K562 (cell line): ENCODE results near the gene GABPB2. TPM values are rescaled to one million over a fixed set of nuclear protein-coding genes. Genes with fewer than 3 reads are reported as not detected.

Experiments
- ARID3B ChIP-seq: fragments of 250-450 bp; sonication (Bioruptor Pico); IDR thresholded peaks from 2 replicates; pipeline ENCODE4 v1.4.0; 2020; ENCODE audit warnings: borderline replicate concordance
- ARID4B ChIP-seq: sonication (generic); formaldehyde crosslinking; IDR thresholded peaks from 2 replicates; pipeline ENCODE4 v1.8.0; 2022; ENCODE audit warnings: mild to moderate bottlenecking, missing genetic modification reagents
- E2F5 ChIP-seq: sonication (generic); formaldehyde crosslinking; IDR thresholded peaks from 2 replicates; pipeline ENCODE4 v1.8.0; 2022; ENCODE audit warnings: mild to moderate bottlenecking, missing genetic modification reagents
- ELF4 ChIP-seq: fragments of 450-650 bp; formaldehyde crosslinking; IDR thresholded peaks from 2 replicates; pipeline ENCODE4 v1.4.0; 2022; ENCODE audit warnings: missing genetic modification characterization
- ELK3 ChIP-seq: fragments of 450-650 bp; formaldehyde crosslinking; IDR thresholded peaks from 2 replicates; pipeline ENCODE4 v1.4.0; 2020; ENCODE audit warnings: mild to moderate bottlenecking
- GATAD2B ChIP-seq: fragments of 450-650 bp; IDR thresholded peaks from 2 replicates; pipeline ENCODE4 v1.6.1; 2017; ENCODE audit warnings: mild to moderate bottlenecking, borderline replicate concordance
- KLF13 ChIP-seq: fragments of 450-650 bp; IDR thresholded peaks from 2 replicates; pipeline ENCODE4 v1.6.1; 2016; ENCODE audit warnings: missing genetic modification characterization, low read depth, mild to moderate bottlenecking, missing compliant biosample characterization, moderate library complexity, borderline replicate concordance
- MEIS2 ChIP-seq: fragments of 450-650 bp; IDR thresholded peaks from 2 replicates; pipeline ENCODE4 v1.6.1; 2014; ENCODE audit warnings: mild to moderate bottlenecking; ENCODE audit not compliant: partially characterized antibody
- NELFE ChIP-seq: IDR thresholded peaks from 2 replicates; pipeline ENCODE4 v1.6.1; 2011; ENCODE audit warnings: mild to moderate bottlenecking; ENCODE audit not compliant: insufficient read depth, insufficient read length
- NR3C1 ChIP-seq: sonication (generic); formaldehyde crosslinking; IDR thresholded peaks from 2 replicates; pipeline ENCODE4 v1.8.1; 2022; ENCODE audit warnings: missing genetic modification reagents
- NR4A1 ChIP-seq, 2 experiments: fragments of 250-450 bp in 1 of 2; fragments of 450-650 bp in 1 of 2; sonication (Bioruptor Pico) in 1 of 2; IDR thresholded peaks; 2 replicates each; pipeline versions ENCODE4 v1.4.0 to v1.6.1; 2016 to 2020; ENCODE audit warnings: mild to moderate bottlenecking in 2 of 2, missing compliant biosample characterization in 1 of 2, missing genetic modification characterization in 1 of 2, moderate library complexity in 1 of 2
- PCBP1 ChIP-seq: fragments of 200-400 bp; formaldehyde crosslinking; IDR thresholded peaks from 2 replicates; pipeline ENCODE4 v1.6.1; 2018; ENCODE audit warnings: mild to moderate bottlenecking, low read depth, low read length; ENCODE audit not compliant: poor library complexity, severe bottlenecking
- POLR2A ChIP-seq: fragments of 450-650 bp; conservative IDR thresholded peaks from 2 replicates; pipeline ENCODE4 v1.6.1; 2016
- RFX1 ChIP-seq: fragments of 450-650 bp; IDR thresholded peaks from 2 replicates; pipeline ENCODE4 v1.6.1; 2016; ENCODE audit warnings: mild to moderate bottlenecking, moderate library complexity
- SNIP1 ChIP-seq: fragments of 450-650 bp; IDR thresholded peaks from 2 replicates; pipeline ENCODE4 v1.7.1; 2017; ENCODE audit warnings: low read depth, mild to moderate bottlenecking
- SREBF2 ChIP-seq: sonication (generic); formaldehyde crosslinking; IDR thresholded peaks from 2 replicates; pipeline ENCODE4 v1.4.0; 2020; ENCODE audit warnings: mild to moderate bottlenecking, missing genetic modification reagents
- SRSF3 ChIP-seq: fragments of 200-400 bp; formaldehyde crosslinking; IDR thresholded peaks from 2 replicates; pipeline ENCODE4 v1.6.1; 2016; ENCODE audit warnings: mild to moderate bottlenecking, low read length, moderate library complexity; ENCODE audit not compliant: insufficient read depth
- polyA plus RNA-seq, 8 experiments: library from polyadenylated mRNA; depleted of rRNA in 4 of 8; stranded (reverse) in 5 of 8; unstranded in 3 of 8; fragments of >200 nt; fragmentation: Nextera tagmentation in 2 of 8; fragmentation: Illumina TruSeq in 1 of 8; extraction: Ambion mirVana in 2 of 8; extraction: Trizol in 1 of 8; gene quantifications; 2 replicates each; pipeline versions ENCODE4 v1.2.1 to v1.2.3, GENCODE V29; 2011 to 2014; ENCODE audit warnings: inconsistent platforms in 1 of 8, missing spikeins in 1 of 8
- total RNA-seq, 7 experiments: library from RNA; depleted of rRNA in 6 of 7; stranded (reverse); fragments of >200 nt in 6 of 7; fragmentation: Illumina TruSeq in 2 of 7; extraction: Trizol in 2 of 7; gene quantifications; 2 replicates each; pipeline versions ENCODE4 v1.2.1 to v1.2.3, GENCODE V29; 2011 to 2021; ENCODE audit warnings: low replicate concordance in 1 of 7
- TF ChIP-seq, protein P1 (sequence below): fragments of 250-450 bp; sonication (Bioruptor Pico); IDR thresholded peaks from 2 replicates; pipeline ENCODE4 v1.4.0; 2020; ENCODE audit warnings: mild to moderate bottlenecking

GABPB2 gene
- total and polyA plus RNA-seq, 9 of the 15 experiments (the other 6 are each of a cell fraction or from before 2014, with no cell fraction given): 2.2 to 13.3 (median 6.1) TPM

- peak; percentile 94 for TF ChIP-seq ELF4 (CRISPR knock-in tag)
- no peak for TF ChIP-seq ARID3B (CRISPR knock-in tag)
- no peak for TF ChIP-seq ELK3
- no peak for TF ChIP-seq E2F5
- TF ChIP-seq NR3C1 (CRISPR knock-in tag): no peak
- peak; percentile 57 for TF ChIP-seq MEIS2
- no peak for TF ChIP-seq SNIP1
- no peak for TF ChIP-seq PCBP1
- no peak for TF ChIP-seq NR4A1 (CRISPR knock-in tag; IDR thresholded peaks at IDR 0.05)
- TF ChIP-seq NR4A1 (tag; IDR thresholded peaks at IDR 0.05): peak; percentile 58; the same call in 1 of the 2 replicates
- no peak for TF ChIP-seq NELFE
- no peak for TF ChIP-seq SREBF2
- peak; percentile 81 for TF ChIP-seq KLF13 (tag)
- peak; percentile 81 for TF ChIP-seq POLR2A
- no peak for TF ChIP-seq SRSF3
- peak; percentile 93 for TF ChIP-seq ARID4B (CRISPR knock-in tag)
- peak; percentile 50; the same call in 1 of the 2 replicates for TF ChIP-seq RFX1
- TF ChIP-seq, protein P1, sequence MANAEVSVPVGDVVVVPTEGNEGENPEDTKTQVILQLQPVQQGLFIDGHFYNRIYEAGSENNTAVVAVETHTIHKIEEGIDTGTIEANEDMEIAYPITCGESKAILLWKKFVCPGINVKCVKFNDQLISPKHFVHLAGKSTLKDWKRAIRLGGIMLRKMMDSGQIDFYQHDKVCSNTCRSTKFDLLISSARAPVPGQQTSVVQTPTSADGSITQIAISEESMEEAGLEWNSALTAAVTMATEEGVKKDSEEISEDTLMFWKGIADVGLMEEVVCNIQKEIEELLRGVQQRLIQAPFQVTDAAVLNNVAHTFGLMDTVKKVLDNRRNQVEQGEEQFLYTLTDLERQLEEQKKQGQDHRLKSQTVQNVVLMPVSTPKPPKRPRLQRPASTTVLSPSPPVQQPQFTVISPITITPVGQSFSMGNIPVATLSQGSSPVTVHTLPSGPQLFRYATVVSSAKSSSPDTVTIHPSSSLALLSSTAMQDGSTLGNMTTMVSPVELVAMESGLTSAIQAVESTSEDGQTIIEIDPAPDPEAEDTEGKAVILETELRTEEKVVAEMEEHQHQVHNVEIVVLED (CRISPR knock-in tag): peak; percentile 75
- peak; percentile 62 for TF ChIP-seq GATAD2B
These were observed 95.4 kb downstream of the GABPB2 start, which contains the start of the genes LYSMD1 and SCNM1 (continued) for GRCh38 chr1:151165738-151166504.
